ENCODE data around the gene MINAR2. TPM values are rescaled to one million over a fixed set of nuclear protein-coding genes. Genes with fewer than 3 reads are reported as not detected.

Gene MINAR2
- total RNA-seq (ENCODE audit: low replicate concordance): not detected in 2 replicates

GRCh38 chr5:129747572-129748407, at the start of gene MINAR2:
TSS of gene MINAR2 (plus strand) at chr5:129748094. CDS start at chr5:129748191, 97 bp downstream.
- Histone ChIP-seq H3K79me2 (ENCODE audit: low read depth) (no peaks in the 10 kb centered on the region), H3K4me1 (peaks cover 31% of the 10 kb centered on the region), H3K9me3 (ENCODE audit: low read depth) (no peaks in the 10 kb centered on the region), H3K36me3 (no peaks in the 10 kb centered on the region), H3K4me2 (peak within 1 kb of the TSS; percentile 30), H4K20me1 (ENCODE audit: low read depth) (no peaks in the 10 kb centered on the region), H3F3A (ENCODE audit: low read depth) (peaks cover 16% of the 10 kb centered on the region), H3K9ac (no peak within 1 kb of the TSS), H2AFZ (replicated peaks) (peak within 1 kb of the TSS; percentile 73), H3K4me3 (no peak within 1 kb of the TSS), H3K27ac (peak within 1 kb of the TSS; percentile 47), H3K27me3 (no peaks in the 10 kb centered on the region)
- Mint-ChIP-seq H3K27ac (no peak within 1 kb of the TSS), H3K4me1 (peaks cover 15% of the 10 kb centered on the region), H3K4me3 (no peak within 1 kb of the TSS), H3K9me3 (no peaks in the 10 kb centered on the region), H3K36me3 (no peaks in the 10 kb centered on the region), H3K27me3 (ENCODE audit: insufficient read depth, low read depth) (no peaks in the 10 kb centered on the region)
- no peak for DNase-seq (ENCODE audit: low spot score)
- TF ChIP-seq CTCF (IDR thresholded peaks at IDR 0.05): no peak
- no peak for TF ChIP-seq EZH2 (IDR thresholded peaks at IDR 0.05)
- no peak for TF ChIP-seq EZH2phosphoT487 (IDR thresholded peaks at IDR 0.05)

GRCh38 chr5:129698661-129699060, 49.2 kb upstream of the MINAR2 start:
- H2AFZ ChIP-seq (replicated peaks): no peak overlapping the region
- no peak overlapping the region for H3K9ac ChIP-seq
- TF ChIP-seq EZH2 (IDR thresholded peaks at IDR 0.05) (no peak), EZH2phosphoT487 (IDR thresholded peaks at IDR 0.05) (no peak), CTCF (IDR thresholded peaks at IDR 0.05) (peak; percentile 36)
- H3K9me3 ChIP-seq (ENCODE audit: low read depth): no peaks in the 10 kb centered on the region
- H3K4me3 ChIP-seq: no peak overlapping the region
- no peaks in the 10 kb centered on the region for H3K27me3 ChIP-seq
- Mint-ChIP-seq H3K9me3 (no peaks in the 10 kb centered on the region), H3K4me1 (no peaks in the 10 kb centered on the region), H3K4me3 (no peak overlapping the region), H3K27me3 (ENCODE audit: insufficient read depth, low read depth) (no peaks in the 10 kb centered on the region), H3K36me3 (peaks cover 5% of the 10 kb centered on the region), H3K27ac (no peak overlapping the region)
- H4K20me1 ChIP-seq (ENCODE audit: low read depth): no peaks in the 10 kb centered on the region
- H3K4me1 ChIP-seq: no peaks in the 10 kb centered on the region
- DNase-seq (ENCODE audit: low spot score): no peak
- H3K27ac ChIP-seq: no peak overlapping the region
- H3F3A ChIP-seq (ENCODE audit: low read depth): no peaks in the 10 kb centered on the region
- H3K36me3 ChIP-seq: no peaks in the 10 kb centered on the region
- H3K4me2 ChIP-seq: no peak overlapping the region
- no peaks in the 10 kb centered on the region for H3K79me2 ChIP-seq (ENCODE audit: low read depth)

GRCh38 chr5:129716235-129716634, 31.7 kb upstream of the MINAR2 start:
- no peaks in the 10 kb centered on the region for H4K20me1 ChIP-seq (ENCODE audit: low read depth)
- H3K9me3 ChIP-seq (ENCODE audit: low read depth): no peaks in the 10 kb centered on the region
- no peak overlapping the region for H3K9ac ChIP-seq
- no peaks in the 10 kb centered on the region for H3K36me3 Mint-ChIP-seq
- no peak for TF ChIP-seq CTCF (IDR thresholded peaks at IDR 0.05)
- TF ChIP-seq EZH2phosphoT487 (IDR thresholded peaks at IDR 0.05): no peak
- no peak for TF ChIP-seq EZH2 (IDR thresholded peaks at IDR 0.05)
- no peak overlapping the region for H3K4me2 ChIP-seq
- H3K4me3 Mint-ChIP-seq: no peak overlapping the region
- no peak overlapping the region for H3K4me3 ChIP-seq
- H3K79me2 ChIP-seq (ENCODE audit: low read depth): no peaks in the 10 kb centered on the region
- H2AFZ ChIP-seq (replicated peaks): no peak overlapping the region
- H3K27me3 Mint-ChIP-seq (ENCODE audit: insufficient read depth, low read depth): no peaks in the 10 kb centered on the region
- H3K27ac ChIP-seq: no peak overlapping the region
- no peaks in the 10 kb centered on the region for H3K9me3 Mint-ChIP-seq
- H3K27ac Mint-ChIP-seq: no peak overlapping the region
- H3F3A ChIP-seq (ENCODE audit: low read depth): no peaks in the 10 kb centered on the region
- H3K36me3 ChIP-seq: no peaks in the 10 kb centered on the region
- no peak for DNase-seq (ENCODE audit: low spot score)
- H3K4me1 Mint-ChIP-seq: peaks cover 6% of the 10 kb centered on the region
- H3K4me1 ChIP-seq: no peaks in the 10 kb centered on the region
- H3K27me3 ChIP-seq: no peaks in the 10 kb centered on the region
